Activated CD8-positive, alpha-beta memory T cell treated with anti-CD3 and anti-CD28 coated beads for 4 hours (primary cell): Measurements from ENCODE around the gene MIEF2.
A peak's percentile ranks its signal among the peaks of the same experiment; 100 is the strongest.

Experiments used
- DNase-seq, 2 donors: peaks; one replicate each; pipeline ENCODE4 v3.0.0-alpha.2; 2020; ENCODE audit warnings: low read depth in 2 of 2

The MIEF2 gene

GRCh38 chr17:18256776-18257175 is 3.7 kb upstream of the MIEF2 start:
- DNase-seq: no peak

- DNase-seq: no peak
Observed at GRCh38 chr17:18257268-18257981, 3.0 kb upstream of the MIEF2 start.

GRCh38 chr17:18257982-18258355 is 2.5 kb upstream of the MIEF2 start:
- DNase-seq: no peak

GRCh38 chr17:18258356-18259038 is 2.0 kb upstream of the MIEF2 start, which contains the start of gene FLII:
TSS of gene FLII (minus strand) at chr17:18258738. CDS start at chr17:18258690, 48 bp downstream.
- peak in 1 of 2 donors; percentile 20 for DNase-seq

GRCh38 chr17:18259621-18260331 is 686 bp upstream of the MIEF2 start:
- DNase-seq: no peak

GRCh38 chr17:18261146-18261515 is 669 bp downstream of the MIEF2 start:
- peak in 1 of 2 donors; percentile 8 for DNase-seq

- no peak for DNase-seq
Observed at GRCh38 chr17:18261659-18262058, 1.2 kb downstream of the MIEF2 start.

GRCh38 chr17:18262111-18262510 is 1.6 kb downstream of the MIEF2 start:
- no peak for DNase-seq

- no peak for DNase-seq
Observed at GRCh38 chr17:18262641-18263040, 2.2 kb downstream of the MIEF2 start.

GRCh38 chr17:18263885-18264682 is 3.6 kb downstream of the MIEF2 start:
- DNase-seq: no peak

GRCh38 chr17:18267366-18267765 is 6.9 kb downstream of the MIEF2 start:
- no peak for DNase-seq

GRCh38 chr17:18267927-18268711 is 7.7 kb downstream of the MIEF2 start:
- DNase-seq: no peak

GRCh38 chr17:18270046-18270931 is 9.8 kb downstream of the MIEF2 start:
- no peak for DNase-seq

- no peak for DNase-seq
Observed at GRCh38 chr17:18277076-18277475, 16.6 kb downstream of the MIEF2 start.

GRCh38 chr17:18278867-18279266 is 18.4 kb downstream of the MIEF2 start:
- DNase-seq: no peak

GRCh38 chr17:18280249-18280648 is 19.8 kb downstream of the MIEF2 start:
- DNase-seq: no peak

GRCh38 chr17:18280766-18281371 is 20.4 kb downstream of the MIEF2 start:
- DNase-seq: no peak

- no peak for DNase-seq
Observed at GRCh38 chr17:18281788-18282187, 21.3 kb downstream of the MIEF2 start.

GRCh38 chr17:18285296-18285695 is 24.8 kb downstream of the MIEF2 start:
- DNase-seq: no peak
